Calu3 (cell line): ENCODE data around the gene CGB8. TPM values are rescaled to one million over a fixed set of nuclear protein-coding genes. Genes with fewer than 3 reads are reported as not detected.

Source experiments
- BruUV-seq: library from RNA; stranded (reverse); fragments of 400-500 nt; replicated peaks from 2 replicates; lab custom pipeline; 2021; lab: Mats Ljungman, UMichigan
- CTCF ChIA-PET: fragments of 300-600 bp; sonication (Branson Sonifier 250); formaldehyde crosslinking; loops from one replicate; lab custom pipeline; 2022; ENCODE audit warnings: antibody characterized with exemption; lab: Charles Lee
- DNase-seq: peaks from one replicate; pipeline ENCODE4 v3.0.0; 2022
- H3K27ac Mint-ChIP-seq: one replicate; pipeline ENCODE4 v1.8.0; 2022; ENCODE audit warnings: mixed read lengths; ENCODE audit not compliant: unreplicated experiment
- H3K27me3 Mint-ChIP-seq: one replicate; pipeline ENCODE4 v1.8.0; 2022; ENCODE audit warnings: mixed read lengths; ENCODE audit not compliant: unreplicated experiment
- H3K36me3 Mint-ChIP-seq: one replicate; pipeline ENCODE4 v1.8.0; 2022; ENCODE audit warnings: mild to moderate bottlenecking, moderate library complexity, mixed read lengths; ENCODE audit not compliant: insufficient read depth, unreplicated experiment
- H3K4me1 Mint-ChIP-seq: one replicate; pipeline ENCODE4 v1.8.0; 2022; ENCODE audit warnings: mild to moderate bottlenecking, low read depth, mixed read lengths; ENCODE audit not compliant: unreplicated experiment
- H3K4me3 Mint-ChIP-seq: one replicate; pipeline ENCODE4 v1.8.0; 2022; ENCODE audit warnings: mild to moderate bottlenecking, low read depth, moderate library complexity, mixed read lengths; ENCODE audit not compliant: unreplicated experiment
- H3K9me3 Mint-ChIP-seq: one replicate; pipeline ENCODE4 v1.8.0; 2022; ENCODE audit warnings: low read depth, mixed read lengths; ENCODE audit not compliant: unreplicated experiment
- CTCF ChIP-seq: fragments of 200-600 bp; IDR thresholded peaks from one replicate; pipeline ENCODE4 v1.8.0; 2022; ENCODE audit warnings: antibody characterized with exemption; ENCODE audit not compliant: unreplicated experiment
- intact Hi-C: fragments of 100-400 bp; cut with micrococcal nuclease; formaldehyde crosslinking; loops from one replicate; pipeline ENCODE4 v1.10.0; 2022; ENCODE audit not compliant: unreplicated experiment
- total RNA-seq: library from RNA; stranded (reverse); gene quantifications from 2 replicates; pipeline ENCODE4 v1.2.3, GENCODE V29; 2022

The CGB8 gene
- total RNA-seq, 1 experiment from 2014 or later: 0.54 TPM

GRCh38 chr19:49014123-49014869, 34.6 kb downstream of the CGB8 start:
- intact Hi-C loops: no loop called here
- Mint-ChIP-seq H3K36me3 (peaks cover 85% of the 10 kb centered on the region), H3K27ac (no peak overlapping the region), H3K9me3 (no peaks in the 10 kb centered on the region), H3K4me3 (no peak overlapping the region), H3K4me1 (peaks cover 6% of the 10 kb centered on the region), H3K27me3 (no peaks in the 10 kb centered on the region)
- CTCF ChIA-PET: no interaction called here
- DNase-seq: no peak
- TF ChIP-seq CTCF: no peak
- no TSS peak for BruUV-seq

DNA sequence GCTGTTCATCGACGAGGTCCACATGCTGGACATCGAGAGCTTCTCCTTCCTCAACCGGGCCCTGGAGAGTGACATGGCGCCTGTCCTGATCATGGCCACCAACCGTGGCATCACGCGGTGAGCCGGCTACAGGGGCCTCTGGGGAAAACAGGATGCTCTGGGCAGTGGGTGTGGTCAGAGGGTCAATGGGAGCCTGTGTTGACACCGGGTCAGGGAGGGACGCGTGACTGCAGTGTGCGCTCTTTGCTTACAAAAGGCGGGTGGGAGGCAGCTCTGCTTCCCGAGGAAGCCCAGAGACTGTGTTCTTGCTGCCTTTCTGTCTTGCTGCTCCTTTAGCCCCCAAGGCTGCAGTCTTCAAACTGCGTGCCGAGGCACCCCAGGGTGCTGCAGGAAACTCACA, 37.7 kb downstream of the CGB8 start:
- H3K4me3 Mint-ChIP-seq: no peak overlapping the region
- H3K4me1 Mint-ChIP-seq: no peaks in the 10 kb centered on the region
- intact Hi-C loops: no loop called here
- CTCF ChIA-PET: no interaction called here
- H3K9me3 Mint-ChIP-seq: no peaks in the 10 kb centered on the region
- TF ChIP-seq CTCF: no peak
- BruUV-seq: no TSS peak
- H3K27me3 Mint-ChIP-seq: no peaks in the 10 kb centered on the region
- no peak for DNase-seq
- peaks cover 70% of the 10 kb centered on the region for H3K36me3 Mint-ChIP-seq
- no peak overlapping the region for H3K27ac Mint-ChIP-seq

- Mint-ChIP-seq H3K27me3 (no peaks in the 10 kb centered on the region), H3K9me3 (no peaks in the 10 kb centered on the region), H3K4me3 (no peak overlapping the region), H3K36me3 (peaks cover 69% of the 10 kb centered on the region), H3K27ac (no peak overlapping the region), H3K4me1 (no peaks in the 10 kb centered on the region)
- TF ChIP-seq CTCF: no peak
- CTCF ChIA-PET: interaction anchor here (1.2 to 1.5 kb wide), 2 partner anchors 9 to 188 kb away, joined by 3 read pairs; no protein-coding TSS in a partner anchor
- intact Hi-C loops: no loop called here
- BruUV-seq: no TSS peak
- no peak for DNase-seq
Observed at GRCh38 chr19:49010453-49010852, 38.5 kb downstream of the CGB8 start.

- intact Hi-C loops: no loop called here
- Mint-ChIP-seq H3K27ac (no peak overlapping the region), H3K4me3 (no peak overlapping the region), H3K36me3 (peaks cover 69% of the 10 kb centered on the region), H3K4me1 (no peaks in the 10 kb centered on the region), H3K27me3 (no peaks in the 10 kb centered on the region), H3K9me3 (no peaks in the 10 kb centered on the region)
- CTCF ChIA-PET: interaction anchor here (1.2 to 1.5 kb wide), 2 partner anchors 10 to 189 kb away, joined by 3 read pairs; no protein-coding TSS in a partner anchor
- BruUV-seq: no TSS peak
- TF ChIP-seq CTCF: no peak
- no peak for DNase-seq
Observed at GRCh38 chr19:49009828-49010227, 39.1 kb downstream of the CGB8 start.
